Inflammatory macrophage treated with lipopolysaccharide for 1 hour (primary cell): ENCODE results near the gene SDSL.

ENCODE experiments used
- DNase-seq, 2 donors: peaks; one replicate each; pipeline ENCODE4 v3.0.0-alpha.2; 2020 to 2022

SDSL gene

GRCh38 chr12:113422030-113422885 lies at the start of gene SDSL:
SDSL (plus strand) TSS chr12:113422380; CDS start chr12:113427983, 5,603 bp downstream.
- DNase-seq: peak; percentile 93 to 99

GRCh38 chr12:113373440-113373839 lies 48.7 kb upstream of the SDSL start:
- no peak for DNase-seq

- DNase-seq: no peak
Observed at GRCh38 chr12:113373969-113374368, 48.2 kb upstream of the SDSL start.

GRCh38 chr12:113374823-113375428 lies 47.3 kb upstream of the SDSL start:
- DNase-seq: no peak

GRCh38 chr12:113378291-113378690 lies 43.9 kb upstream of the SDSL start:
- DNase-seq: no peak

- DNase-seq: no peak
Observed at GRCh38 chr12:113381220-113381619, 41.0 kb upstream of the SDSL start.

- DNase-seq: no peak
Observed at GRCh38 chr12:113382206-113382605, 40.0 kb upstream of the SDSL start.

GRCh38 chr12:113384778-113385177 lies 37.4 kb upstream of the SDSL start:
- no peak for DNase-seq

- DNase-seq: no peak
Observed at GRCh38 chr12:113385282-113385882, 36.8 kb upstream of the SDSL start.

GRCh38 chr12:113386866-113387566 lies 35.2 kb upstream of the SDSL start:
- no peak for DNase-seq

GRCh38 chr12:113387631-113388030 lies 34.5 kb upstream of the SDSL start:
- no peak for DNase-seq

- DNase-seq: no peak
Observed at GRCh38 chr12:113388351-113388750, 33.8 kb upstream of the SDSL start.

GRCh38 chr12:113390064-113391043 lies 31.8 kb upstream of the SDSL start:
- DNase-seq: no peak

GRCh38 chr12:113391145-113391544 lies 31.0 kb upstream of the SDSL start:
- DNase-seq: no peak

GRCh38 chr12:113391650-113392337 lies 30.4 kb upstream of the SDSL start:
- no peak for DNase-seq

- no peak for DNase-seq
Observed at GRCh38 chr12:113392520-113392919, 29.7 kb upstream of the SDSL start.

- DNase-seq: no peak
Observed at GRCh38 chr12:113392988-113393579, 29.1 kb upstream of the SDSL start.

GRCh38 chr12:113393749-113394148 lies 28.4 kb upstream of the SDSL start:
- no peak for DNase-seq

GRCh38 chr12:113395119-113395518 lies 27.1 kb upstream of the SDSL start:
- DNase-seq: no peak

- no peak for DNase-seq
Observed at GRCh38 chr12:113396200-113396599, 26.0 kb upstream of the SDSL start.
